GM12892 (cell line): ENCODE data around the gene ANKRD63.

Experiments
- POLR2A ChIP-seq: IDR thresholded peaks from 2 replicates; pipeline ENCODE4 v1.6.1; 2011; ENCODE audit warnings: low read depth, low read length, control low read depth
- POLR2AphosphoS5 ChIP-seq: IDR thresholded peaks from 2 replicates; pipeline ENCODE4 v1.6.1; 2011; ENCODE audit warnings: low read depth, low read length, control low read depth

GRCh38 chr15:40289140-40289775 lies 6.4 kb upstream of the ANKRD63 start:
- TF ChIP-seq POLR2A (no peak), POLR2AphosphoS5 (no peak)
